H1 (cell line): Measurements from ENCODE around the gene KRTAP10-2. TPM values are rescaled to one million over a fixed set of nuclear protein-coding genes. Genes with fewer than 3 reads are reported as not detected.

ENCODE experiments used
- CTCF ChIA-PET: fragments of 300-600 bp; sonication (Branson Sonifier 250); formaldehyde crosslinking; loops from one replicate; lab custom pipeline; 2021; ENCODE audit not compliant: partially characterized antibody; lab: Charles Lee
- POLR2A ChIA-PET: fragments of 300-600 bp; sonication (Branson Sonifier 250); formaldehyde crosslinking; loops from one replicate; lab custom pipeline; 2021; ENCODE audit warnings: inconsistent platforms; ENCODE audit not compliant: partially characterized antibody; lab: Charles Lee
- DNase-seq, 2 experiments: peaks; one replicate each; pipeline versions ENCODE4 v3.0.0 to v3.0.0-alpha.2; 2010 to 2022; ENCODE audit warnings: low spot score in 2 of 2, low read depth in 1 of 2, mixed read lengths in 1 of 2
- FAIRE-seq: peaks from 2 replicates; lab custom pipeline; 2011; peaks lifted over from hg19 to GRCh38; lab: Jason Lieb, UNC
- H2AFZ ChIP-seq: 2 replicates; pipeline ENCODE4 v1.8.1; 2012; ENCODE audit warnings: low read length, inconsistent platforms
- H2AK5ac ChIP-seq: 2 replicates; pipeline ENCODE4 v1.6.1; 2013; ENCODE audit warnings: low read depth, low read length
- H2BK120ac ChIP-seq: replicated peaks from 2 replicates; pipeline ENCODE3; 2013; ENCODE audit warnings: low read depth, low read length, inconsistent platforms
- H2BK12ac ChIP-seq: 2 replicates; pipeline ENCODE4 v1.6.1; 2013; ENCODE audit warnings: low read depth, low read length
- H2BK15ac ChIP-seq: 2 replicates; pipeline ENCODE4 v1.6.1; 2013; ENCODE audit warnings: low read length
- H2BK20ac ChIP-seq: 2 replicates; pipeline ENCODE4 v1.6.1; 2013; ENCODE audit warnings: low read length
- H2BK5ac ChIP-seq: 2 replicates; pipeline ENCODE4 v1.6.1; 2013; ENCODE audit warnings: low read depth, low read length
- H3K14ac ChIP-seq: 2 replicates; pipeline ENCODE4 v1.6.1; 2013; ENCODE audit warnings: inconsistent platforms; ENCODE audit not compliant: insufficient read length
- H3K18ac ChIP-seq: 2 replicates; pipeline ENCODE4 v1.6.1; 2013; ENCODE audit warnings: low read length; ENCODE audit errors: extremely low read depth
- H3K23ac ChIP-seq: 2 replicates; pipeline ENCODE4 v1.6.1; 2013; ENCODE audit warnings: inconsistent platforms; ENCODE audit not compliant: insufficient read length
- H3K23me2 ChIP-seq: 2 replicates; pipeline ENCODE4 v1.6.1; 2013; ENCODE audit warnings: low read depth, low read length
- H3K27ac ChIP-seq: 2 replicates; pipeline ENCODE4 v1.6.1; 2011; ENCODE audit warnings: low read depth, low read length, inconsistent platforms
- H3K27me3 ChIP-seq, 4 experiments: replicated peaks in 1 of 4; 1 replicate in 1 of 4; 2 replicates in 3 of 4; pipeline versions ENCODE4 v1.6.1 to v1.8.1; 2011 to 2013; ENCODE audit warnings: low read length in 3 of 4, mild to moderate bottlenecking in 3 of 4, inconsistent platforms in 2 of 4, mixed read lengths in 2 of 4, moderate library complexity in 1 of 4; ENCODE audit not compliant: control insufficient read depth in 3 of 4, insufficient read depth in 3 of 4; ENCODE audit errors: extremely low read depth in 1 of 4
- H3K36me3 ChIP-seq, 4 experiments: 2 replicates each; pipeline versions ENCODE4 v1.6.1 to v1.8.1; 2011 to 2013; ENCODE audit warnings: mild to moderate bottlenecking in 4 of 4, low read length in 3 of 4, moderate library complexity in 2 of 4, control low read depth in 1 of 4, inconsistent platforms in 1 of 4; ENCODE audit not compliant: insufficient read depth in 4 of 4, control insufficient read depth in 2 of 4
- H3K4ac ChIP-seq: replicated peaks from 2 replicates; pipeline ENCODE3; 2013; ENCODE audit warnings: low read length, low read depth, mixed read lengths, inconsistent platforms; ENCODE audit not compliant: insufficient read length
- H3K4me1 ChIP-seq, 4 experiments: replicated peaks in 1 of 4; 1 replicate in 1 of 4; 2 replicates in 3 of 4; pipeline versions ENCODE4 v1.6.1 to v1.8.1; 2011 to 2013; ENCODE audit warnings: low read length in 3 of 4, inconsistent platforms in 2 of 4, mixed read lengths in 1 of 4; ENCODE audit not compliant: insufficient read depth in 4 of 4, control insufficient read depth in 3 of 4
- H3K4me2 ChIP-seq, 2 experiments: 2 replicates each; pipeline versions ENCODE4 v1.6.1 to v1.8.1; 2011 to 2013; ENCODE audit warnings: low read depth in 2 of 2, low read length in 2 of 2, control low read depth in 1 of 2, inconsistent platforms in 1 of 2, mild to moderate bottlenecking in 1 of 2; ENCODE audit not compliant: insufficient read depth in 1 of 2
- H3K4me3 ChIP-seq, 4 experiments: fragments of 200-600, 300-600 bp in 1 of 4; sonication (generic), shearing (Covaris generic), sonication (Bioruptor Twin) in 1 of 4; 2 replicates each; pipeline versions ENCODE4 v1.5.1 to v1.8.1; 2011 to 2016; ENCODE audit warnings: low read length in 4 of 4, low read depth in 3 of 4, control low read depth in 2 of 4, inconsistent platforms in 2 of 4, mild to moderate bottlenecking in 2 of 4, mixed read lengths in 1 of 4, moderate library complexity in 1 of 4; ENCODE audit not compliant: insufficient read depth in 2 of 4; ENCODE audit errors: extremely low read depth in 1 of 4
- H3K56ac ChIP-seq: replicated peaks from 2 replicates; pipeline ENCODE3; 2013; ENCODE audit warnings: low read depth, mild to moderate bottlenecking, mixed read lengths, low read length, inconsistent platforms; ENCODE audit not compliant: insufficient read length
- H3K79me1 ChIP-seq: 2 replicates; pipeline ENCODE4 v1.6.1; 2013; ENCODE audit warnings: low read depth, low read length, control low read depth
- H3K79me2 ChIP-seq, 2 experiments: 2 replicates each; pipeline versions ENCODE4 v1.6.1 to v1.8.1; 2012 to 2013; ENCODE audit warnings: low read length in 2 of 2, mild to moderate bottlenecking in 2 of 2, inconsistent platforms in 1 of 2; ENCODE audit not compliant: insufficient read depth in 2 of 2, control insufficient read depth in 1 of 2
- H3K9ac ChIP-seq, 4 experiments: replicated peaks in 1 of 4; 1 replicate in 1 of 4; 2 replicates in 3 of 4; pipeline versions ENCODE4 v1.6.1 to v1.8.1; 2011 to 2013; ENCODE audit warnings: low read depth in 3 of 4, low read length in 3 of 4, control low read depth in 2 of 4, mild to moderate bottlenecking in 2 of 4, moderate library complexity in 2 of 4, inconsistent platforms in 1 of 4; ENCODE audit errors: extremely low read depth in 1 of 4
- H3K9me3 ChIP-seq, 2 experiments: 2 replicates each; pipeline versions ENCODE4 v1.6.1 to v1.8.1; 2012 to 2013; ENCODE audit warnings: mild to moderate bottlenecking in 2 of 2, moderate library complexity in 2 of 2, control low read depth in 1 of 2, inconsistent platforms in 1 of 2, low read depth in 1 of 2, low read length in 1 of 2, mixed read lengths in 1 of 2; ENCODE audit not compliant: insufficient read depth in 2 of 2
- H4K20me1 ChIP-seq, 2 experiments: replicated peaks in 1 of 2; 2 replicates each; pipeline versions ENCODE3 to v1.8.1; 2011 to 2013; ENCODE audit warnings: inconsistent platforms in 2 of 2, low read length in 2 of 2, mild to moderate bottlenecking in 1 of 2; ENCODE audit not compliant: insufficient read depth in 2 of 2, control insufficient read depth in 1 of 2
- H4K5ac ChIP-seq: 2 replicates; pipeline ENCODE4 v1.6.1; 2013; ENCODE audit warnings: low read length, low read depth, mixed read lengths, inconsistent platforms; ENCODE audit not compliant: insufficient read length
- H4K8ac ChIP-seq: 2 replicates; pipeline ENCODE4 v1.8.0; 2013; ENCODE audit warnings: mild to moderate bottlenecking, moderate library complexity, low read length, inconsistent platforms; ENCODE audit not compliant: insufficient read depth; ENCODE audit errors: extremely low read depth
- H4K91ac ChIP-seq: replicated peaks from 2 replicates; pipeline ENCODE3; 2013; ENCODE audit warnings: low read length, mixed read lengths, inconsistent platforms; ENCODE audit not compliant: insufficient read length
- GABPA ChIP-seq: IDR thresholded peaks from 2 replicates; pipeline ENCODE4 v1.6.1; 2011; ENCODE audit warnings: mild to moderate bottlenecking, low read length, moderate library complexity, borderline replicate concordance; ENCODE audit not compliant: insufficient read depth
- KDM1A ChIP-seq: fragments of 200-600, 300-600 bp; sonication (generic); IDR thresholded peaks from 2 replicates; pipeline ENCODE4 v1.7.1; 2016; ENCODE audit warnings: mild to moderate bottlenecking, low read length, borderline replicate concordance
- RFX5 ChIP-seq: IDR thresholded peaks from 2 replicates; pipeline ENCODE4 v1.6.1; 2011; ENCODE audit warnings: low read depth, low read length, improper control_type of control experiment, borderline replicate concordance
- RNF2 ChIP-seq: fragments of 200-900, 300-1000 bp; sonication (generic); IDR thresholded peaks from 2 replicates; pipeline ENCODE4 v1.7.1; 2016; ENCODE audit warnings: borderline replicate concordance, low read depth, mild to moderate bottlenecking, antibody characterized with exemption, low read length; ENCODE audit not compliant: poor library complexity, severe bottlenecking; ENCODE audit errors: missing control alignments
- RXRA ChIP-seq: IDR thresholded peaks from 2 replicates; pipeline ENCODE4 v1.6.1; 2011; ENCODE audit warnings: low read depth, mild to moderate bottlenecking, low read length, moderate library complexity; ENCODE audit not compliant: insufficient read depth
- SP2 ChIP-seq: IDR thresholded peaks from 2 replicates; pipeline ENCODE4 v1.6.1; 2012; ENCODE audit warnings: mild to moderate bottlenecking, low read length, inconsistent platforms
- whole genome bisulfite sequencing, 2 experiments: shearing (Covaris generic) in 1 of 2; methylation state at CpG; one replicate each; pipeline versions ENCODE4 v1.1.6 to v1.1.7; 2013 to 2015; ENCODE audit warnings: low lambda C conversion rate in 2 of 2, mixed read lengths in 2 of 2, inconsistent platforms in 1 of 2, low coverage in 1 of 2, missing lambda C conversion rate in 1 of 2; ENCODE audit not compliant: insufficient replicate concordance in 2 of 2, insufficient coverage in 1 of 2, insufficient read length in 1 of 2; ENCODE audit errors: extremely low coverage in 1 of 2, missing lambda C conversion rate in 1 of 2; 5-methylcytosine and 5-hydroxymethylcytosine counted together
- polyA plus RNA-seq, 7 experiments: library from polyadenylated mRNA; depleted of rRNA in 3 of 7; stranded (reverse) in 5 of 7; unstranded in 2 of 7; fragments of >200 nt in 5 of 7; fragments of 200-250 nt in 2 of 7; gene quantifications; 1 replicate in 5 of 7; 2 replicates in 1 of 7; 4 replicates in 1 of 7; pipeline versions ENCODE4 v1.2.1 to v1.2.3, GENCODE V29; 2011 to 2013; ENCODE audit warnings: missing spikeins in 2 of 7, mixed read lengths in 2 of 7
- total RNA-seq: library from RNA; stranded (reverse); fragmentation: NEBNext Ultra II Directional; extraction: Animal tissue kit (Norgen Biotek cat#: 25700); gene quantifications from 2 replicates; pipeline ENCODE4 v1.2.1, GENCODE V29; 2021

Gene KRTAP10-2
- total and polyA plus RNA-seq, 2 of the 8 experiments (the other 6 are each of a cell fraction or from before 2014, with no cell fraction given), result 0.11 TPM; not detected in 1

- Histone ChIP-seq H2BK120ac (no peak overlapping the region), H3K79me2 (no peaks in the 10 kb centered on the region), H3K4me1 (no peaks in the 10 kb centered on the region; a peak in 3 of 7 replicates), H3K18ac (no peak overlapping the region), H3K14ac (no peak overlapping the region), H2AFZ (no peak overlapping the region), H3K79me1 (no peaks in the 10 kb centered on the region), H3K23ac (no peak overlapping the region), H3K9ac (no peak overlapping the region), H3K36me3 (peaks cover 0 to 8% (median 8%) of the 10 kb centered on the region in 4 experiments; a peak in 4 of 8 replicates), H2BK5ac (no peak overlapping the region), H4K8ac (no peak overlapping the region), H3K23me2 (0 out of 2 replicates have a peak, but pooled peaks cover 2% of the 10 kb centered on the region), H3K27ac (no peak overlapping the region), H3K9me3 (no peaks in the 10 kb centered on the region), H2BK15ac (no peak overlapping the region), H3K27me3 (no peaks in the 10 kb centered on the region), H4K91ac (no peak overlapping the region), H2BK20ac (no peak overlapping the region), H3K4me3 (no peak overlapping the region), H3K4me2 (no peak overlapping the region), H3K56ac (no peak overlapping the region), H2BK12ac (no peak overlapping the region), H4K5ac (no peak overlapping the region), H3K4ac (no peak overlapping the region), H2AK5ac (no peak overlapping the region), H4K20me1 (peaks cover 3 to 6% of the 10 kb centered on the region in 2 experiments)
- CTCF ChIA-PET, result interaction anchor here (1.0 to 1.1 kb wide), 2 partner anchors 18 to 41 kb away, joined by 3 read pairs; no protein-coding TSS in a partner anchor
- FAIRE-seq, result no peak
- POLR2A ChIA-PET, result interaction anchor here (1.1 to 1.7 kb wide), 2 partner anchors 15 to 72 kb away, joined by 3 to 4 read pairs; no protein-coding TSS in a partner anchor
- DNase-seq, result no peak
- TF ChIP-seq SP2 (no peak), RNF2 (no peak), RFX5 (no peak), GABPA (no peak), KDM1A (no peak), RXRA (no peak)
- WGBS, 2 experiments, result 90% methylated on average over 26 of the region's 26 CpGs; no CpG with 5 or more reads in 1 of the 2 experiments
Observed at GRCh38 chr21:44507673-44508425, 43.5 kb downstream of the KRTAP10-2 start.
